Neural progenitor cell (in vitro differentiated cells): ENCODE results near the gene IRF7. TPM values are rescaled to one million over a fixed set of nuclear protein-coding genes. Genes with fewer than 3 reads are reported as not detected.

Experiments used
- DNase-seq: peaks from one replicate; pipeline ENCODE4 v3.0.0-alpha.2; 2016; ENCODE audit warnings: low spot score
- H2AFZ ChIP-seq: fragments of 200-600 bp; sonication (generic); replicated peaks from 2 replicates; pipeline ENCODE4 v1.6.1; 2016; ENCODE audit warnings: antibody characterized with exemption
- H3F3A ChIP-seq: fragments of 200-600 bp; sonication (generic); 2 replicates; pipeline ENCODE4 v1.6.1; 2016; ENCODE audit warnings: antibody characterized with exemption, low read depth
- H3K27ac ChIP-seq: fragments of 200-600 bp; sonication (generic); 2 replicates; pipeline ENCODE4 v1.5.1; 2016; ENCODE audit warnings: mild to moderate bottlenecking
- H3K27me3 ChIP-seq: fragments of 200-600 bp; sonication (generic); 2 replicates; pipeline ENCODE4 v1.6.1; 2016; ENCODE audit warnings: mild to moderate bottlenecking, moderate library complexity
- H3K36me3 ChIP-seq: fragments of 200-600 bp; sonication (generic); 2 replicates; pipeline ENCODE4 v1.5.1; 2016
- H3K4me1 ChIP-seq: fragments of 200-600 bp; sonication (generic); 2 replicates; pipeline ENCODE4 v1.6.1; 2016; ENCODE audit warnings: mixed run types
- H3K4me2 ChIP-seq: fragments of 200-600 bp; sonication (generic); 2 replicates; pipeline ENCODE4 v1.6.1; 2016
- H3K4me3 ChIP-seq: fragments of 200-600 bp; sonication (generic); 2 replicates; pipeline ENCODE4 v1.5.1; 2016
- H3K79me2 ChIP-seq: fragments of 200-600 bp; sonication (generic); 2 replicates; pipeline ENCODE4 v1.6.1; 2016; ENCODE audit warnings: low read depth
- H3K9ac ChIP-seq: fragments of 200-600 bp; sonication (generic); 2 replicates; pipeline ENCODE4 v1.6.1; 2016
- H3K9me3 ChIP-seq: fragments of 200-600 bp; sonication (generic); 2 replicates; pipeline ENCODE4 v1.5.1; 2016; ENCODE audit warnings: low read depth
- H4K20me1 ChIP-seq: fragments of 200-600 bp; sonication (generic); 2 replicates; pipeline ENCODE4 v1.6.1; 2016; ENCODE audit warnings: low read depth
- H3K27ac Mint-ChIP-seq: 3 replicates; pipeline ENCODE4 v1.8.0; 2021; ENCODE audit warnings: mixed read lengths
- H3K27me3 Mint-ChIP-seq: 2 replicates; pipeline ENCODE4 v1.8.0; 2022; ENCODE audit warnings: low read depth, mild to moderate bottlenecking, inconsistent platforms, moderate library complexity, mixed read lengths; ENCODE audit not compliant: insufficient read depth
- H3K36me3 Mint-ChIP-seq: 3 replicates; pipeline ENCODE4 v1.8.0; 2021; ENCODE audit warnings: mixed read lengths
- H3K4me1 Mint-ChIP-seq: 3 replicates; pipeline ENCODE4 v1.8.0; 2021; ENCODE audit warnings: mixed read lengths
- H3K4me3 Mint-ChIP-seq: 3 replicates; pipeline ENCODE4 v1.8.0; 2021; ENCODE audit warnings: mild to moderate bottlenecking, moderate library complexity, mixed read lengths
- H3K9me3 Mint-ChIP-seq: 3 replicates; pipeline ENCODE4 v1.8.0; 2020; ENCODE audit warnings: mixed read lengths
- EZH2 ChIP-seq: fragments of 200-600 bp; sonication (generic); IDR thresholded peaks from 2 replicates; pipeline ENCODE4 v1.6.1; 2017; ENCODE audit warnings: antibody characterized with exemption, mild to moderate bottlenecking, moderate library complexity
- EZH2phosphoT487 ChIP-seq: fragments of 200-600 bp; sonication (generic); IDR thresholded peaks from 2 replicates; pipeline ENCODE4 v1.6.1; 2017; ENCODE audit warnings: antibody characterized with exemption
- total RNA-seq: library from RNA; depleted of rRNA; stranded (reverse); fragments of >200 nt; gene quantifications from 2 replicates; pipeline ENCODE4 v1.2.3, GENCODE V29; 2015; ENCODE audit warnings: low replicate concordance
- TF ChIP-seq, protein P1 (sequence below): fragments of 200-600 bp; sonication (generic); IDR thresholded peaks from 2 replicates; pipeline ENCODE4 v1.5.1; 2017; ENCODE audit warnings: antibody characterized with exemption, mild to moderate bottlenecking

IRF7 gene
- total RNA-seq, 1 donor from 2014 or later: 4.3 TPM

DNA sequence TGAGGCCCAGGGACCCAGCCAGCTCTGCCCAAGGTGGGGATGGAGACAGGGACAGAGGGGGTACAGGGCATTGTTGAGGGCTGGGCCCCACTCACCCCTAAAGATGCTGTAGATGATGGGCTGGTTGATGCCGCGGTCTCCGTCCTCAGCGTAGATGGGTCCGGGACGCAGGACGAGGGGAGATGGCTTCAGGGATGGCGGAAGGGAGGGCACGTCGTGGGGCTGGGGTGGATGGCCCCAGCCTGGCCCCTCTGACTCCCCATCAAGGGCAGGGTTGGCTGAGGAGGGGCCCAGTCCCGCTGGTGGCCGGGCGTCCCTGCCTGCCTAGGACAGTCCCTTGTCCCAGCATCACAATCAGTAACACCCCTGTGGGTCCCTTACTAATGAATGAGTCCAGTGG lies 4.5 kb upstream of the IRF7 start:
- TF ChIP-seq, protein P1, sequence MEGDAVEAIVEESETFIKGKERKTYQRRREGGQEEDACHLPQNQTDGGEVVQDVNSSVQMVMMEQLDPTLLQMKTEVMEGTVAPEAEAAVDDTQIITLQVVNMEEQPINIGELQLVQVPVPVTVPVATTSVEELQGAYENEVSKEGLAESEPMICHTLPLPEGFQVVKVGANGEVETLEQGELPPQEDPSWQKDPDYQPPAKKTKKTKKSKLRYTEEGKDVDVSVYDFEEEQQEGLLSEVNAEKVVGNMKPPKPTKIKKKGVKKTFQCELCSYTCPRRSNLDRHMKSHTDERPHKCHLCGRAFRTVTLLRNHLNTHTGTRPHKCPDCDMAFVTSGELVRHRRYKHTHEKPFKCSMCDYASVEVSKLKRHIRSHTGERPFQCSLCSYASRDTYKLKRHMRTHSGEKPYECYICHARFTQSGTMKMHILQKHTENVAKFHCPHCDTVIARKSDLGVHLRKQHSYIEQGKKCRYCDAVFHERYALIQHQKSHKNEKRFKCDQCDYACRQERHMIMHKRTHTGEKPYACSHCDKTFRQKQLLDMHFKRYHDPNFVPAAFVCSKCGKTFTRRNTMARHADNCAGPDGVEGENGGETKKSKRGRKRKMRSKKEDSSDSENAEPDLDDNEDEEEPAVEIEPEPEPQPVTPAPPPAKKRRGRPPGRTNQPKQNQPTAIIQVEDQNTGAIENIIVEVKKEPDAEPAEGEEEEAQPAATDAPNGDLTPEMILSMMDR: no peak
- TF ChIP-seq EZH2phosphoT487: no peak
- no peak for TF ChIP-seq EZH2
- Histone ChIP-seq H2AFZ (no peak overlapping the region), H3K9me3 (no peaks in the 10 kb centered on the region), H3K27me3 (no peaks in the 10 kb centered on the region), H3K27ac (no peak overlapping the region), H3K4me3 (no peak overlapping the region), H3K36me3 (no peaks in the 10 kb centered on the region), H3K9ac (no peak overlapping the region), H3K4me1 (no peaks in the 10 kb centered on the region), H3F3A (peaks cover 2% of the 10 kb centered on the region), H3K79me2 (peaks cover 5% of the 10 kb centered on the region), H3K4me2 (no peak overlapping the region), H4K20me1 (peaks cover 9% of the 10 kb centered on the region)
- H3K27ac Mint-ChIP-seq: no peak overlapping the region
- H3K9me3 Mint-ChIP-seq: no peaks in the 10 kb centered on the region
- no peak overlapping the region for H3K4me3 Mint-ChIP-seq
- DNase-seq: no peak
- H3K27me3 Mint-ChIP-seq: peaks cover 4% of the 10 kb centered on the region
- no peaks in the 10 kb centered on the region for H3K36me3 Mint-ChIP-seq
- peaks cover 4% of the 10 kb centered on the region for H3K4me1 Mint-ChIP-seq

DNA sequence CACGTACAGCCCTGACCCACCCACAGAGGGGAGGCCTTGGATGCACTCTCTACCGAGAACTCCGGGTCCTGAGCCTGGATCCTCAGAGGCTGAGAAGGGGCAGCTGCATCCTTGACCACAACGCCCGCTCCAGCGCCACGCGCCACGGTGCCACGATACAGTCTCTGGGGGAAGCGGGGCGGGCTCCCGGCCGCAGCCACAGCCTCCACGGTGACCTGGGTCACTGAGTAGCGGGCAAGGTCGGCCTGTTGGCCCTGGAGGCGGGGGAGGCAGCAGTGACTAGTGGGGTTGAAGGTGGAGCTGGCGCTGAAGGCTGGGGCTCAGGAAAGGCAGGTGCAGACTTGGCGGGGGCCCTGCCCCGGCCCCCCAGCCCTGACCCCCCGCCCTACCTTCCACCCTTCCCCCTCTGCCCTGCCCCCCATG lies 3.9 kb upstream of the IRF7 start:
- no peaks in the 10 kb centered on the region for H3K9me3 ChIP-seq
- H3K4me3 ChIP-seq: no peak overlapping the region
- peaks cover 5% of the 10 kb centered on the region for H3K79me2 ChIP-seq
- Mint-ChIP-seq H3K36me3 (no peaks in the 10 kb centered on the region), H3K27me3 (peaks cover 4% of the 10 kb centered on the region), H3K4me3 (no peak overlapping the region), H3K9me3 (no peaks in the 10 kb centered on the region), H3K27ac (no peak overlapping the region), H3K4me1 (peaks cover 4% of the 10 kb centered on the region)
- peaks cover 14% of the 10 kb centered on the region for H4K20me1 ChIP-seq
- H3K27ac ChIP-seq: no peak overlapping the region
- H3K27me3 ChIP-seq: no peaks in the 10 kb centered on the region
- TF ChIP-seq, protein P1: no peak
- TF ChIP-seq EZH2phosphoT487 (no peak), EZH2 (no peak)
- H3K4me1 ChIP-seq: no peaks in the 10 kb centered on the region
- H3K4me2 ChIP-seq: no peak overlapping the region
- no peak overlapping the region for H3K9ac ChIP-seq
- DNase-seq: no peak
- H2AFZ ChIP-seq: no peak overlapping the region
- peaks cover 7% of the 10 kb centered on the region for H3F3A ChIP-seq
- H3K36me3 ChIP-seq: no peaks in the 10 kb centered on the region

DNA sequence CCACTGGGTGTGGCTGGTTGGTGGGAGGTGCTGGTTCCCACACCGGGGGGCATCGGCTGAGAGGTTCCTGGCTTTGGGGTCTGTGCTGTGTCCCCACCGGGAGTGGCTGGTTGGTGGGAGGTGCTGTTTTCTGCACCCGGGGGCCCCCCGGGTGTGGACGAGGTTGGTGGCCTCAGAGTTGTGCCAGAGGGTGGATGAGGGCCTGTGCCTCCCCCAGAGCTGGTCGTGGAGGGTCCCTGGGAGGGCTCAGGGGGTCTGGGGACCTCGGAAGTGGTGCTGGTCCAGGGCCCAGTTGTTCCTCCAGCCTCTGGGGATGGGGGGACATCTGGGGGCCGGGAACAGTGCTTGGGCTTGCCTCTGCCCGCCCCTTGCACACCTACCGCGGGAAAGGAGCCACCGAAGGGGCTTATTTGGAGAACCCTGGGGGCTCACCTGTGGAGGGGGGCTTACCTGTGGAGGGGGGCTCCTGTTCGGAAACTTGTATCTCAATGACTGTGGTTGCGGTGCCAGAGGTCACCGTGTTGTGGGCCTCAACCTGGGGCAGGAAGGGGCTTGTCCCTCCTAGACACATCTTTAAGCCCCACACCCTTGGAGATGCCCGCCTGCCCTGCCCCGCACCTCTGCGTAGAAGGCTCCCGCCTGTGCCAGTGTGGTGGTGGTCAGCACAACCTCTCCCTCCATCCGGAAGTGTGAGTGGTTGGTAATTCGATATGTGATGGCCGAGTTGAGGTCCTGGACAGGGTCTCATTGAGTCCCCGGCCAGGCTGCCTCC lies 3.3 kb upstream of the IRF7 start:
- Histone ChIP-seq H3K9me3 (no peaks in the 10 kb centered on the region), H3K27ac (no peak overlapping the region), H2AFZ (no peak overlapping the region), H3K4me3 (no peak overlapping the region), H3K4me2 (no peak overlapping the region), H4K20me1 (peaks cover 20% of the 10 kb centered on the region), H3K36me3 (no peaks in the 10 kb centered on the region), H3K4me1 (no peaks in the 10 kb centered on the region), H3K79me2 (peaks cover 5% of the 10 kb centered on the region), H3K9ac (no peak overlapping the region), H3F3A (peaks cover 13% of the 10 kb centered on the region), H3K27me3 (no peaks in the 10 kb centered on the region)
- Mint-ChIP-seq H3K4me1 (peaks cover 4% of the 10 kb centered on the region), H3K9me3 (no peaks in the 10 kb centered on the region), H3K27ac (no peak overlapping the region), H3K27me3 (peaks cover 7% of the 10 kb centered on the region), H3K36me3 (no peaks in the 10 kb centered on the region), H3K4me3 (no peak overlapping the region)
- DNase-seq: no peak
- TF ChIP-seq EZH2: no peak
- TF ChIP-seq, protein P1: no peak
- no peak for TF ChIP-seq EZH2phosphoT487
